ENCODE data around the gene MPRIP.

MPRIP gene

GRCh38 chr17:17239832-17240231 lies 197.6 kb downstream of the MPRIP start:
- H3K4me1 ChIP-seq (ENCODE audit: control insufficient read depth in 1 of 2, insufficient read depth in 1 of 2, low read depth in 1 of 2, low read length in 1 of 2) = peaks cover 20 to 24% of the 10 kb centered on the region in 2 experiments
- no peak overlapping the region for H3K4me3 ChIP-seq (ENCODE audit: low read depth in 1 of 2, low read length in 1 of 2)
- H3K27ac ChIP-seq = no peak overlapping the region
- no peak for TF ChIP-seq CTCF (IDR thresholded peaks at IDR 0.05)
- H3K36me3 ChIP-seq = no peaks in the 10 kb centered on the region
- no peaks in the 10 kb centered on the region for H3K9me3 ChIP-seq
- no peaks in the 10 kb centered on the region for H3K27me3 ChIP-seq

DNA sequence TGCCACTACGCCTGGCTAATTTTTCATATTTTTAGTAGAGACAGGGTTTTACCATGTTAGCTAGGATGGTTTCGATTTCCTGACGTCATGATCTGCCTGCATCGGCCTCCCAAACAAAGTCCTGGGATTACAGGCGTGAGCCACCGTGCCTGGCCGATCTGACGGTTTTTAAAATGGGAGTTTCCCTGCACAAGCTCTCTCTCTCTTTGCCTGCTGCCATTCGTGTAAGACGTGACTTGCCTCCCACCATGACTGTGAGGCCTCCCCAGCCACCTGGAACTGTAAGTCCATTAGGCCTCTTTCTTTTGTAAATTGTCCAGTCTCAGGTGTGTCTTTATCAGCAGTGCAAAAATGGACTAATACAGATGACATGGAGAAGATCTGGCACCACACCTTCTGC lies 199.4 kb downstream of the MPRIP start:
- Histone ChIP-seq H3K4me3 (ENCODE audit: low read depth in 1 of 2, low read length in 1 of 2) (no peak overlapping the region), H3K4me1 (ENCODE audit: control insufficient read depth in 1 of 2, insufficient read depth in 1 of 2, low read depth in 1 of 2, low read length in 1 of 2) (peaks cover 7 to 9% of the 10 kb centered on the region in 2 experiments), H3K27ac (no peak overlapping the region), H3K36me3 (peaks cover 13% of the 10 kb centered on the region), H3K27me3 (no peaks in the 10 kb centered on the region), H3K9me3 (no peaks in the 10 kb centered on the region)
- no peak for TF ChIP-seq CTCF (IDR thresholded peaks at IDR 0.05)

DNA sequence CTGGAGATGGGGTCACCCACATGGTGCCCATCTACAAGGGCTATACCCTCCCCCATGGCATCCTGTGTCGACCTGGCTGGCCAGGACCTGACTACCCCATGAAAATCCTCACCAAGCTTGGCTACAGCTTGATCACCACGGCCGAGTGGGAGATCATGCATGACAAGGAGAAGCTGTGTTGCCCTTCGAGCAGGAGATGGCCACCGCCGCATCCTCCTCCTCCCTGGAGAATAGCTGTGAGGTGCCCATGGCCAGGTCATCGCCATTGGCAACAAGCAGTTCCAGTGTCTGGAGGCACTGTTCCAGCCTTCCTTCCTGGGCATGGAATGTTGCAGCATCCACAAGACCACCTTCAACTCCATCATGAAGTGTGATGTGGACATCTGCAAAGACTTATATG lies 200.0 kb downstream of the MPRIP start:
- Histone ChIP-seq H3K27me3 (no peaks in the 10 kb centered on the region), H3K4me3 (ENCODE audit: low read depth in 1 of 2, low read length in 1 of 2) (no peak overlapping the region), H3K9me3 (no peaks in the 10 kb centered on the region), H3K36me3 (peaks cover 19% of the 10 kb centered on the region), H3K4me1 (ENCODE audit: control insufficient read depth in 1 of 2, insufficient read depth in 1 of 2, low read depth in 1 of 2, low read length in 1 of 2) (peaks cover 7 to 9% of the 10 kb centered on the region in 2 experiments), H3K27ac (no peak overlapping the region)
- TF ChIP-seq CTCF (IDR thresholded peaks at IDR 0.05) = no peak

All from neutrophil (primary cell).